Measurements from ENCODE around the gene SLC30A7.

Gene SLC30A7

GRCh38 chr1:101025657-101026429, 130.0 kb downstream of the SLC30A7 start, which contains the start of gene DPH5:
TSS of gene DPH5 (minus strand) at chr1:101025784. CDS start at chr1:101025443, 341 bp downstream.
- DNase-seq (ENCODE audit: low read depth), result peak; percentile 75

GRCh38 chr1:101026430-101026788, 130.5 kb downstream of the SLC30A7 start:
- DNase-seq (ENCODE audit: low read depth), result no peak

- DNase-seq (ENCODE audit: low read depth), result no peak
Observed at GRCh38 chr1:101027194-101027772, 131.4 kb downstream of the SLC30A7 start.

GRCh38 chr1:101028466-101028865, 132.6 kb downstream of the SLC30A7 start:
- no peak for DNase-seq (ENCODE audit: low read depth)

DNA sequence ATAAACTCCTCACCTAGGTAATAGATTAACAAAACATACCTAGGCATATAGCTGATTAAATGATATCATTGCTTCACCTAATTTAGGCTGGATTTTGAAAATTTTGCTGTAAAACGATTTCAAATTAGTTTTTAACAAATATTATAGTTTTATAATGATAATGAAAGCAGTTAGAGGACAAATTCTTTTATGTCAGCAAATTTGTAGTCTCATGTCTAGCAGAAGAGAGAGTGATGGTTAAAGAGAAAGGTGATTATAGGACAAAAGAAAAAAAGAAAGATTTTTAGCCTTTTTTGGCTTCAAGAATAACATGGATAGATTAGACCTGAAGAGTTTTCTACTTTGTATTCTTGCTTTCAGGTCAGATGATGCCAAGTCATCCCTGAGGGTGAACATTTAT, 133.3 kb downstream of the SLC30A7 start:
- DNase-seq (ENCODE audit: low read depth), result no peak

DNA sequence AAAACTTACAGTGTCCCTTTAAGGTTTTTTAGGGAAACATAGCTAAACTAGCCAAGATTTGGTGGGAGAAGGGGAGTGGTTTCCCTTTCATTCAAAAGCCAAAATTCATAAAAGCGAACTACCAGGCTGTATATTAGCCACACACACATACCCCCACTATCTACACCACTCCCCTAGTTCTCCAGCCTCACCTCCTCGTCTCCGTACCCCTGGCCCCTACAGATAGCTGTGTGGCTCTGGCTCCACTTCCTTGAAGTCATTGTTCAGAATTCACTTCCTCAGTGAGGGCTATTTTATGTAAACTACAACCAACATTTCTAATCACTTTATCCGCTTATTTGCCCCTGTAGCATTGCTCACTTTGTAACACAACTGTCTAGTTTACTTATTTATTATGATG, 135.0 kb downstream of the SLC30A7 start:
- DNase-seq (ENCODE audit: low read depth), result no peak
